ENCODE measurements around the gene ID3.
A peak's percentile ranks its signal among the peaks of the same experiment; 100 is the strongest.
"Not testable (repeated sequence)": the region's sequence is repeated elsewhere in the genome, so short reads cannot be mapped to it uniquely, and the experiment has no call there.

Gene ID3

DNA sequence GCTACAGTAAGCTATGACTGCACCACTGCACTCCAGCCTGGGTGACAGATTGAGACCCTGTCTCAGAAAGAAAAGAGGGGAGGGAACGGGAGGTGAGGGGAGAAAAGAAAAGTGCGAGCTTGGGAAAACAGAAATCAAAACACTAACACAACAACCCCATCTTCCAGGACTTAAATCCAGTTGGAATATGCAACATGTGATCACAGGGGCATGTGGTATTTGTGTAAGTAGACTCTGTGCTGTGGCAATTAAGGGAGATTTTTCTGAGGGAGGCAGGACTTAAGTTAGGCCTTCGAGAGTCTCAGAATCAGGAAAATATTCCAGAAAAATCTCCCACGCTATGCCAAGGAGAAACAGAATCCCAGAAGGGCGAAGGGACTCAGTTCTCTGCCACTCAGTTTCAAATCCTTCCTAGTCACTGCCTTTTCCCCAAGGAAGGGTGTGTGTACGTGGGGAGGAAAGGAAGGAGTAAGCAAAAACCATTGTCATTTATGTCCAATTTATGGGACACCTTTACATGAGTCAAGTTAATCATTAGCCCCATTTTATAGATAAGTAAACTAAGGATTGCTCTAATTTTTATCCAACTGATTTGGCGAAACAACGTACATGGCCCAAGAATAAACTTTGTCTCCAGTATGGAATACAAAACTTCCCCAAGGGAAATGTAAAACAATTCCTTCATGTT, 12.3 kb downstream of the ID3 start:
- no peak for DNase-seq

DNA sequence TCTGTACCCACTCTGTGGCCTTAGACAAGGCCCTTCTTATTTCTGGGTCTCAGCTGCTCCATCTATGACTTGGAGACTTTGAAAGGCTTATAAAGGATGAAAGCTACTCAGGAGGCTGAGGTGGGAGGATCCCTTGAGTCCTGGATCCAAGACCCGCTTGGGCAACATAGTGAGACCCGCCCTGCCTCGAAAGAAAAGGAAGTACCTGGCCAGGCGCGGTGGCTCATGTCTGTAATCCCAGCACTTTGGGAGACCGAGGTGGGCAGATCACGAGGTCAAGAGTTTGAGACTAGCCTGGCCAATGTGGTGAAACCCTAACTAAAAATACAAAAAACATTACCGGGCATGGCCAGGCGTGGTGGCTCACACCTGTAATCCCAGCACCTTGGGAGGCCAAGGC, 13.4 kb downstream of the ID3 start:
- no peak for DNase-seq

GRCh38 chr1:23544444-23545389, 14.6 kb downstream of the ID3 start:
- DNase-seq, result peak; percentile 84

DNA sequence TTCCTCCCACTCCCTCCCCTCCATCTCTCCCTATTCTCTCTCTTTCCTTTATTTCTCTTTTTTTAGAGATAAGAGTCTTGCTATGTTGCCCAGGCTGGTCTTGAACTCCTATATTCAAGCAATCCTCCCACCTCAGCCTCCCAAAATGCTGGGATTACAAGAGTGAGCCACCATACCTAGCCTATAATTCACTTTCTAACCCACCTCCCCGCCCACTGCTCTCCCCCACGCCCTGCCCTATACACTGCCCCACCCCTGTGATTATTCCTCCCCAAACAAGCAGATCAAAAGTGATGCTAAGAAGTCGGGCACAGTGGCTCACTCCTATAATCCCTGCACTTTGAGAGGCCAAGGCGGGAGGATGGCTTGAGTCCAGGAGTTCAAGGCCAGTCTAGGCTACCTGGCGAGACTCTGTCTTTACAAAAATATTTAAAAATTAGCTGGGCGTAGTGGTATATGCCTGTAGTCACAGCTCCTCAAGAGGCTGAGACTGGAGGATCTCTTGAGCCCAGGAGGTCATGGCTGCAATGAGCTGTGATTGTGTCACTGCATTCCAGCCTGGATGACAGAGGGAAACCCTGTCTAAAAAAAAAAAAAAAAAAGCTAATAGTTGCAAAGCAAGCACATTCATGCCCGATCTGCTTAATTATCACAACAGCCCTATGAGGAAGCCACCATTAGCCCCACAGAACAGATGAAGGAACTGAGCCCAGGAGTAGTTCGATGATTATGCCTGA, 15.4 kb downstream of the ID3 start:
- DNase-seq, result no peak

DNA sequence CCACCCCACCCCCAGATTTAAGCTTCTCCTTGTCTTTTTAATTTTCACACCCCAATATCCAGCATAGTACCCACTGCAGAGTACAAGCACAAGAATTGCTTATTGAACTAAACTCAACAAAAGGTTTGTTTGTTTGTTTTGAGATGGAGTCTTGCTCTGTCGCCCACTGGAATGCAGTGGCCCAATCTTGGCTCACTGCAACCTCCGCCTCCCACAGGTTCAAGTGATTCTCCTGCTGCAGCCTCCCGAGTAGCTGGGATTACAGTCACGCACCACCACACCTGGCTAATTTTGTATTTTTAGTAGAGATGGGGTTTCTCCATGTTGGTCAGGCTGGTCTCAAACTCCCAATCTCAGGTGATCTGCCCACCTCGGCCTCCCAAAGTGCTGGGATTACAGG, 16.4 kb downstream of the ID3 start:
- DNase-seq, result not testable (repeated sequence)

GRCh38 chr1:23539698-23540266, 19.5 kb downstream of the ID3 start:
- peak; percentile 94 for DNase-seq

GRCh38 chr1:23537296-23537973, 21.9 kb downstream of the ID3 start:
- DNase-seq, result no peak

GRCh38 chr1:23533246-23534023, 25.9 kb downstream of the ID3 start:
- no peak for DNase-seq

DNA sequence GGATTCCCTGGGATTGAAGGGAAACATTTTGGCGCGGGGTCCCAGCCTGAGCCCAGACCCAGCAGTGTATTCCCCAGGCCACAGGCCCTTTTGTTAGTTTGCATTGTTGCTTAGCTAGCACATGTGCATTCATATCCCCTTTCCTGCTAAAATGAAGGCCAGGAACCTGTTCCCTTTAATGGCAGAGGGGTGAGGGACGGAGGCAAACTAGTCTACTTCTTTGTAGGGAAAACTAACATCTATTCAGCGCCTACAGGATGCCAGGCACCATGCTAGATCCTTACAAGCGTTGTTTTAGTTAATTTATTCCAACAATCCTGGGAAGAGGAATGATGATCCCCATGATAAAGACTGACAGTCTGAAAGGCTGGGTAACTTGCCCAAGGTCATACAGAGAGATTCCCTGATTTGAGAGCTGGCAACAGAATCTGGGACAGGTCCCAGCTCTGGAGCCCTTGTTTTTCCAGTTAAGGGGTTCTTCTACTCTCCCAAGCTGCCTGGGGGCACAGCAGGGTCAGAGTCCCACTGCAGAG, 27.7 kb downstream of the ID3 start:
- no peak for DNase-seq

- DNase-seq, result peak; percentile 84
These were observed 28.3 kb downstream of the ID3 start, which contains the start of gene E2F2 for GRCh38 chr1:23530747-23531561. E2F2 (minus strand) TSS chr1:23531233; CDS start chr1:23530793, 440 bp downstream.

DNA sequence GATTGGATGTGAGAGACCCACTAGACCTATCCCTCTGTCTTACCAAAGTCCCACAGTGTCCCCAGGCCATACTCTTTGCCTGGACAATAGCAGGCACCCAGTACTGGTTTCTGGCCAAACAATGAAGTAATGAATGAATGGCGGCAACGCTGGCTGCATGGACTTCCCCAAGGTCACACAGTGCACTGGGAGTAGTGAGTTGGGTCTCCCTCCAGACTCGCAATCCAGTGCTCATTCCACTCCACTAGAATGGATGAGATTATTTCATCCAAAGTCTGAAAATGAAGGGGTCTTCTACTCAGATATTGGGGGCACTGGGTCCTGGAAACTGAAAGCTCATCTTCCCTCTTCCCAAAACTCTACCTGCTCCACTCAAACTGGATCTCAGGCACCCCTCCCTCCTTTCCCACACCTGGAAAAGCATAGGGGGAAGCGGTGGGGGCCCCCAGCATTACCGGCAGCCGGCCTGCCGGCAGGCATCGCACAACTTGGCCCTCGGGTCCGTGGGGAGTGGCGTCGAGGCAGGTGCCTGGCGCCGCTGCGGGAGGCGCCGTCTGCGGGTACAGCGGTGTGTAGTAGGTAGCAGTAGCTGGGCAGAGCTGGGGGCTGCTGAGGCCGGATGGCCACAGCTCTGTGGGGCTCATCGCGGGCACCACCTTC, 29.1 kb downstream of the ID3 start:
- DNase-seq, result peak; percentile 53

DNA sequence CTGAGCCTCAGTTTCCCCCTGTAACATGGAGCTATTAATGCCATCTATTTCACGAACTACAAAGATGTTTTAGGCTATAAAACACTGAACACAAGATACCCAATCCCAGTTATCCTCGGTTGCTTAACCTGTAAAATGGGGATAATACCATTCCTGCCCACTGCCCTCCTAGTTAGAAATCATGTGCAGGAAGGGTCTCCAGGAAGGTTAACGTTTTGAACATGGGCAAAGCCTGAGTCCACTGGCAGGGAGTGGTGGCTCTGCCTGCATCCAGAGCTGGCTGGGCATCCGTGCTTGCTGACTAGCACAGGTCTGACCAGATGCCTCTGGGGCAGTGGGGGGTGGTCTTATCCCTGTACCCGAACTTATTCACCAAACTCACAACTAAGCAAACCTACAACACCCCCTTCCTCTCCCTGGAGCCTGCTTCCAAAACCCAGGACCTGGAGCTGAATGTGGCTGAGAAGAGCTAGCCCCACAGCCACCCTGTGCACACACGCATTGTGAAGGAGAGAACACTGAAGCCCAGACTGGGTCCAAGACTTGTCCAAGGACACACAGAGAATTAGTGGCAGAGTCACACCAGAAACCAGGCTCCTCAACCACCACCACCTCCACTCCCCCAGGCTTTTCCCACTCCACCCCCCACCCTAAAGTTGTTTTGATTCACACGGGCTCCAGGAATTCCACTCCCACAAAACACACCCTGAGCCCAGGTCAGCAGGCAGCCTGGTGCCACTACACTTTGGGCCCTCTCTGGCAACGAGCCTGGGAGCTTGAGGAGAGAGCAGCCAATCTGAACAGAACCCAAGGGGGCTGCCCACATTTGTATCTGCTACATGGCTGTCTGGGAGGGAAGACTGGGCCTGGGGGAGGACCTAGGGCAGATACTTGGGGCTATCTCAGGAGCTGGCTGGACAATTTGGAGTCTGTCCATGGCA, 29.9 kb downstream of the ID3 start:
- DNase-seq, result no peak

GRCh38 chr1:23528250-23528978, 30.9 kb downstream of the ID3 start:
- DNase-seq, result peak; percentile 90

- DNase-seq, result no peak
These were observed 31.4 kb downstream of the ID3 start for GRCh38 chr1:23527900-23528249.

- DNase-seq, result no peak
These were observed 31.9 kb downstream of the ID3 start for GRCh38 chr1:23527366-23527765.

- DNase-seq, result no peak
These were observed 32.8 kb downstream of the ID3 start for GRCh38 chr1:23526329-23527041.

DNA sequence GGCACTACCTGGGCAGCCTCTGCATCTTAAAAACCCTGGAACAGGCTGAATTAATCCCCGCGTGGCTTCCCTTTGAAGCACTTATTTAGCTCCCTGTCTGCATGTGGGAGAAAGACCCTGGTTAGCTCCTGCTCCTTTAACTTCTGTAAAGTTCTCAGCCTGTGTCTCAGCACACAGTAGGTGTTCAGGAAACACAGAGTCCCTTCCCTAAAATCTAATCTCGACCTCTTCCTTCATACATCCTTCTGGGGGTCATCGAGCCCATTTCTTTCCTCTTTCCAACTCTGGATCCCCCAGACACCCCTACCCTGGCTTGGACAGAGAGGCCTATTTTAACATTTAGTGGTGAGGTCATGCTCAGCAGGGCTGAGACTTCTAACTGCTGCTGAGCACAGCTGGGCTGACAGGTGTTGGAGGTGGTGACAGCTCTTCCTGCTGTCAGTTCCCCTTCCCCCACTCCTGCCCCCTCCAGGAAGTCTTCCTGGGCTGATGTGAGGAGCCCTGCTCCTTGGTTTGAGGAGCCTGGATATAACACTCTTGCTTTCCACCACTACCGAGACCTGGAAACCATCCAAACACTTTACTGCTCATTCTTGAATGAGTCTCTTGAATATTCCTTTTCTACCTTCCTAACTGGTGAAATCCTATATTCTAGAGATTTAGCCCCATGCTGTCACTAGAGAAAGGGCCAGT, 33.6 kb downstream of the ID3 start:
- no peak for DNase-seq

All from stimulated activated CD8-positive, alpha-beta memory T cell treated with anti-CD3 and anti-CD28 coated beads, Interleukin-4, amount 100 ng/mL, for 48 hours (primary cell).